Naive thymus-derived CD8-positive, alpha-beta T cell (primary cell): ENCODE results near the gene CFAP52. TPM values are rescaled to one million over a fixed set of nuclear protein-coding genes. Genes with fewer than 3 reads are reported as not detected.
A peak's percentile ranks its signal among the peaks of the same experiment; 100 is the strongest.

Experiments used
- ATAC-seq, 2 donors: fragments of 150-1000 bp; cut with Tn5 transposase in 1 of 2; sonication (Bioruptor Pico), chemical (Tn5 transposase) in 1 of 2; 1 replicate in 1 of 2; 2 replicates in 1 of 2; pipeline ENCODE4 v1.10.0; 2021; ENCODE audit warnings: mild to moderate bottlenecking in 2 of 2, moderate library complexity in 2 of 2
- POLR2A ChIA-PET: fragments of 350-600 bp; sonication (Branson Sonifier 250); formaldehyde crosslinking; loops from one replicate; lab custom pipeline; 2021; ENCODE audit warnings: antibody characterized with exemption; lab: Charles Lee
- DNase-seq, 10 donors: peaks; one replicate each; pipeline versions ENCODE4 v3.0.0 to v3.0.0-alpha.2; 2020 to 2022
- H3K27ac Mint-ChIP-seq, 10 donors: one replicate each; pipeline ENCODE4 v1.8.0; 2020 to 2022; ENCODE audit warnings: mild to moderate bottlenecking in 10 of 10, mixed read lengths in 10 of 10, moderate library complexity in 4 of 10, inconsistent platforms in 1 of 10
- H3K27me3 Mint-ChIP-seq, 5 donors: one replicate each; pipeline ENCODE4 v1.8.0; 2021 to 2022; ENCODE audit warnings: mixed read lengths in 5 of 5
- H3K36me3 Mint-ChIP-seq, 3 donors: one replicate each; pipeline ENCODE4 v1.8.0; 2020 to 2022; ENCODE audit warnings: mixed read lengths in 3 of 3, mild to moderate bottlenecking in 2 of 3, inconsistent platforms in 1 of 3
- H3K4me1 Mint-ChIP-seq, 4 donors: one replicate each; pipeline ENCODE4 v1.8.0; 2021 to 2022; ENCODE audit warnings: mixed read lengths in 4 of 4
- H3K4me3 Mint-ChIP-seq, 10 donors: one replicate each; pipeline ENCODE4 v1.8.0; 2020 to 2022; ENCODE audit warnings: mild to moderate bottlenecking in 10 of 10, mixed read lengths in 10 of 10, moderate library complexity in 6 of 10, inconsistent platforms in 1 of 10
- H3K9me3 Mint-ChIP-seq, 9 donors: one replicate each; pipeline ENCODE4 v1.8.0; 2020 to 2022; ENCODE audit warnings: mixed read lengths in 9 of 9, mild to moderate bottlenecking in 3 of 9, inconsistent platforms in 1 of 9, moderate library complexity in 1 of 9
- polyA plus RNA-seq, 3 donors: library from polyadenylated mRNA; unstranded; fragments of 300-500 nt; fragmentation: Illumina TruSeq; gene quantifications; one replicate each; pipeline ENCODE4 v1.2.3, GENCODE V29; 2021
- total RNA-seq, 8 experiments: library from RNA in 2 of 8; stranded (reverse) in 2 of 8; gene quantifications; one replicate each; pipeline ENCODE4 v1.2.3 and lab custom pipeline; 2021 to 2026

CFAP52 gene, protein sequence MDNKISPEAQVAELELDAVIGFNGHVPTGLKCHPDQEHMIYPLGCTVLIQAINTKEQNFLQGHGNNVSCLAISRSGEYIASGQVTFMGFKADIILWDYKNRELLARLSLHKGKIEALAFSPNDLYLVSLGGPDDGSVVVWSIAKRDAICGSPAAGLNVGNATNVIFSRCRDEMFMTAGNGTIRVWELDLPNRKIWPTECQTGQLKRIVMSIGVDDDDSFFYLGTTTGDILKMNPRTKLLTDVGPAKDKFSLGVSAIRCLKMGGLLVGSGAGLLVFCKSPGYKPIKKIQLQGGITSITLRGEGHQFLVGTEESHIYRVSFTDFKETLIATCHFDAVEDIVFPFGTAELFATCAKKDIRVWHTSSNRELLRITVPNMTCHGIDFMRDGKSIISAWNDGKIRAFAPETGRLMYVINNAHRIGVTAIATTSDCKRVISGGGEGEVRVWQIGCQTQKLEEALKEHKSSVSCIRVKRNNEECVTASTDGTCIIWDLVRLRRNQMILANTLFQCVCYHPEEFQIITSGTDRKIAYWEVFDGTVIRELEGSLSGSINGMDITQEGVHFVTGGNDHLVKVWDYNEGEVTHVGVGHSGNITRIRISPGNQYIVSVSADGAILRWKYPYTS
- total RNA-seq (not detected), polyA plus RNA-seq (not detected), total RNA-seq (lab: John Stamatoyannopoulos, UW) (0 to 0.09 (median 0) reads per million in 6 experiments)

DNA sequence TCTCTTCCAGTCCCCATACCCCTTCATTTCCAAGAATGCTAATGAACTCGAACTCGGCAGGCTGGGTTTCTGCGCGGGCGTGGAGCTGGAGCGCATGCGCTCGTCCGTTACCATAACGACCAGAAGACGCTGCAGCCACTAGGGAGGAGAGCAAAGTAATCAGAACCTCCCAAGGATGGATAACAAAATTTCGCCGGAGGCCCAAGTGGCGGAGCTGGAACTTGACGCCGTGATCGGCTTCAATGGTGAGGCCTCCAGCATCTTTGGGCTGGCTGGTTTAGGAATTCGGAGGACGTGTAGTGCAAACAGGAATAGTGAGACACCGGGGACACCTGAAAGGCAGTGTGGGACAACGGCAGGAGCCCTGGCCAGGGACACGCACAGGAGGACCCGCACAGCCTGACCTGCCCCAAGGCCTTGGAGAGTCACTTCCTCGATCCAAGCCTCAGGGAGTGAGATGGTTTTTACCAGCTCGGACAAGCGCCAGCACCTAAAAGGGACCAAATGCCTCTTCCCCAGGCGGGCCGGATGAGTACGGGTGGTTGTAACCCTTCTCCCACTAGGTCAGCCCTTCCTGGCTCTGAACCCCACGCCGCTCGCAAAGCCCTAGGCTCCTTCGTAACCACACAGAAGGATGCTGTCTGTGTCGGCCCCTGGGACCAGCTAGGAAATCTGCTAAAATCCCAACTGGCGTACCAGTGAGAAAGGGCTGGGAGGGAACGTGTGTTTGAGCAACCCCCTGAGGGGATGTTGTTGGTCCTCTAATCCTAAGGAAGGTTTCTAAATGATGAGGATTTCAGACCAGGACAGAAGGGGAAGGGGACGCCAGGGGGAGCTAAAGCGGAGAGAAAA, at the start of gene CFAP52:
Gene CFAP52, plus strand, starts transcription at position 122 of the 852 bp plus-strand sequence. Its CDS starts 54 bp downstream, at position 176.
- no peaks in the 10 kb centered on the region for H3K9me3 Mint-ChIP-seq
- peaks cover 21 to 35% (median 28%) of the 10 kb centered on the region in 4 donors for H3K4me1 Mint-ChIP-seq
- H3K36me3 Mint-ChIP-seq: no peaks in the 10 kb centered on the region
- peak within 1 kb of the TSS; percentile 94 to 100 (median 99) for H3K4me3 Mint-ChIP-seq
- ATAC-seq (peak; percentile 72 to 78), DNase-seq (peak; percentile 57 to 84 (median 72))
- no peaks in the 10 kb centered on the region for H3K27me3 Mint-ChIP-seq
- H3K27ac Mint-ChIP-seq: peak within 1 kb of the TSS; percentile 87 to 99 (median 92)
- POLR2A ChIA-PET: interaction anchor here (1.2 kb wide), 1 partner anchor 16 kb away, joined by 4 read pairs; no protein-coding TSS in a partner anchor

DNA sequence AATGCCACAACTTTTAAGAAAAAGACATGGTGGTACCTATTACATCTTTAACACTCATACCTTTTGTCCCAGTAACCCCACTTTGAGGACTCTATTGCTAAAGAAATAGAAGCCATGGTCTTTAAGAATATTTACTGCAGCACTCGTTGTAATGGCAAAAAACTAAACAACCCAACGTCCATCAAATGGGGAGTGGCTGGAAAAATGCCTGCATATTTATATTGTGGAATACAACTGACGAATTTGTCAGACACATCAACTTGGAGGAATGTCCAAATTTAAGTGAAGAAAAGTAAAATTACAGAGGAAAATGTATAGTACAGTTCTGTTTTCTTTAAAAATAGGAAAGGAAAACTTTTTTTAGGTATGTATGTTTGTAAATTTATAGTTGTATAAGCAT, 48.7 kb upstream of the CFAP52 start:
- ATAC-seq: no peak
- H3K4me1 Mint-ChIP-seq: no peaks in the 10 kb centered on the region
- peaks cover 0 to 9% (median 4%) of the 10 kb centered on the region in 3 donors for H3K36me3 Mint-ChIP-seq

DNA sequence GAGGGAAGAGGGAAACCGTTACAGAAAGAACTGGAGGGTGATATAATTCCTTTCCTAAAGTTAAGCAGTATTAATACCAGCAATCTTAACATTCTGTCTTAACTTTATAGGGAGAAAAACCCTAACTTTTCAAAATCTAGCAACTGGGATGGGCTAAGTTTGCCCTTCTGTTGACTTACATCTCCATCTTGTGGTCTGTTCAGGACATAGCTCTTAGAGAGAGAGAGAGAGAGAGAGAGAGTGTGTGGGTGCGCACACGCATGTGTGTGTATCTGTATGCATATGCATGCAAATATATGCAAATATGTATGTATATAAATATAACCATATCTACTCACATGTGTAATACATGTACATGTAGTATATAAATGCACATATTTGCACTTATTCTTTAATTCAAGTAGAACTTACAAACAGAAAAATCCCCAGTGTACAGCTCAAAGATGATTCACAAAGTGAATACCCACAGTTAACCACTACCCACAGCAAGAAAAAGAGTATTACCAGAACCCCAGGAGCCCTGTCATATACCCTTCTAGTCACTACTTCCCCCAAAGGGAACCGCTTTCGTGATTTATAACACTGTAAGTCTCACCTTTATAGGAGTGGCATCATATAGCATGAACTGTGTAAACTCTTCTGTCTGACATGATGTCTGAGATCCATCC, 47.3 kb upstream of the CFAP52 start:
- ATAC-seq (no peak), DNase-seq (no peak)
- POLR2A ChIA-PET: no interaction called here
- Mint-ChIP-seq H3K27ac (peak overlapping the region in 2 of 10 donors; percentile 9 to 26), H3K9me3 (no peaks in the 10 kb centered on the region), H3K36me3 (peaks cover 0 to 12% (median 4%) of the 10 kb centered on the region in 3 donors), H3K27me3 (no peaks in the 10 kb centered on the region), H3K4me1 (no peaks in the 10 kb centered on the region), H3K4me3 (no peak overlapping the region)

More for the DNA sequence above, 48.7 kb upstream of the CFAP52 start:
- Mint-ChIP-seq H3K9me3 (no peaks in the 10 kb centered on the region), H3K27me3 (no peaks in the 10 kb centered on the region), H3K4me3 (no peak overlapping the region), H3K27ac (no peak overlapping the region)
- POLR2A ChIA-PET: no interaction called here
- DNase-seq: no peak

DNA sequence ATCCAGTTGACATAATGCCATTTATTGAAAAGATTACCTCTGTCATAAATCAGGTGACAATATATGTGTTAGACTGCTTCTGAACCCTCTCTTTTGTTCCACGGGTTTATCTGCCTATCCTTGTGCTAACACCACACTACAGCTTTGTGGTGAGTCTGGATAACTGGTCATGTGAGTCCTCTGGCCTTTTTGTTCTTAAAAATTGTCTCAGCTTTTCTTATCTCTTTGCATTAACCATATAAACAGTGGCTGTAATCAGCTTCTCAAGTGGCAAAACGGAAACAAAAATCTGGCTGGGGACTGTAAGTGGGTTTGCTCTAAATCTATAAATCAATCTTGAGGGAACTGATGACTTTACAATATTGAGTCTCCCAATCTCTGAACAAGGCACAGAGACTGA, 45.4 kb upstream of the CFAP52 start:
- no peaks in the 10 kb centered on the region for H3K4me1 Mint-ChIP-seq
- no peak for DNase-seq
- no peak for ATAC-seq
- POLR2A ChIA-PET: no interaction called here
- H3K9me3 Mint-ChIP-seq: no peaks in the 10 kb centered on the region
- no peaks in the 10 kb centered on the region for H3K27me3 Mint-ChIP-seq
- no peak overlapping the region for H3K4me3 Mint-ChIP-seq
- peaks cover 0 to 20% (median 0%) of the 10 kb centered on the region in 3 donors for H3K36me3 Mint-ChIP-seq
- H3K27ac Mint-ChIP-seq: peak overlapping the region in 1 of 10 donors; percentile 45

DNA sequence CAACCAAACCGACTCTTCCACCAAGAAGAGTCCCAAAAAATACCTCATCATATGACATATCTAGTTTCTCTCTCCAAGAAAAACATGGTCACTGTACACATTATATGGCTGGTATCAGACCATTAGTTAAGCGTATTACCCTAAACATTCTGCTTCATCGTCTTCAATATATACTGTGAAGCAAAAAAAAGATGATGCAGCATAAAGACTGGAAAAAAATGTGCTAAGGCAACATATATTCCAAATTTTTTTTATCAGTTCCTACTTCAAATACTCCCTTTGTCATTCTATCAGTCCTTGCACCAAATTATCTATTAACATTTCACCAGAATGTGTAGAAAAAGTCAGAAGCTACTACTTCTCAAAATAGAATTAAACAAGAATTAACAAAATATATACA, 43.7 kb upstream of the CFAP52 start:
- H3K36me3 Mint-ChIP-seq: peaks cover 0 to 17% (median 0%) of the 10 kb centered on the region in 3 donors
- H3K9me3 Mint-ChIP-seq: no peaks in the 10 kb centered on the region
- no peak overlapping the region for H3K4me3 Mint-ChIP-seq
- DNase-seq (no peak), ATAC-seq (no peak)
- H3K27ac Mint-ChIP-seq: no peak overlapping the region
- no peaks in the 10 kb centered on the region for H3K4me1 Mint-ChIP-seq
- H3K27me3 Mint-ChIP-seq: no peaks in the 10 kb centered on the region
- POLR2A ChIA-PET: no interaction called here

DNA sequence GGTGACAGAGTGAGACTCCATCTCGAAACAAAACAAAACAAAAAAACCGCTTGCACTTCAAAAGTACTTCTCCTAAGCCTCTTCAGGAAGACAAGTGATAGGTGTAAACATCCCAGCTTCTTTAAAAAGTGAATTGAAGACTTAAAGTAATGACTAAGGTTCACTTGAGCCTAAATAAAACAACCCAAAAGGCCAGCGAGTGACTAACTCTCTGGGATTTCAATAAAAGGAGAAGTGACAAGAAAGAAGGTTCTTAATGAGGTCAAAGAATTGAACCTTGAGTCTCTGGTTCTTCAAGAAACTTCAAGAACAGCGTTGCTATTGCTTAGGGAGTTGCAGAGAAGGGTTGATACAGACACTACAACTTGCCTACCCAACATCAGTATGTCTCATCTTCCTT, 43.0 kb upstream of the CFAP52 start:
- ATAC-seq (no peak), DNase-seq (no peak)
- POLR2A ChIA-PET: no interaction called here
- H3K27ac Mint-ChIP-seq: no peak overlapping the region
- H3K4me3 Mint-ChIP-seq: no peak overlapping the region
- H3K4me1 Mint-ChIP-seq: no peaks in the 10 kb centered on the region
- no peaks in the 10 kb centered on the region for H3K9me3 Mint-ChIP-seq
- no peaks in the 10 kb centered on the region for H3K27me3 Mint-ChIP-seq
- H3K36me3 Mint-ChIP-seq: peaks cover 0 to 17% (median 0%) of the 10 kb centered on the region in 3 donors

DNA sequence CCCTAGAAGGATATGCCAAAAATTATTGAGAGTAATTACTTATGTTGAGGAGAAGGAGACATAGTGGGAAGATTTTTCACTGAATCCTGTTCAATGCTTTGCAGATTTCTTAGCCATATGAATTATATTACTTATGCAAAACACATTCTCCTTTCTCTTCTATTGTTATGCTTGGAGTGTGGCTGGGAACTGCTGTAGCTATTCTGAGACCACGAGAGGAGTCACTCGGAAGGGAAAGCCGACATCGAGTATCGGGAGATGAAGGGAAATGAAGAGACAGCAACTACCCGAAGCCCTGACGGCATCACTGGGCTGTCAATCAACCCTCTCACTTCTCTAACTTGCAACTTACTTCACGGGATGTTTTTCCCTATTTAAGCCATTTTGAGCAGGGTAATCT, 40.4 kb upstream of the CFAP52 start:
- peaks cover 0 to 6% (median 2%) of the 10 kb centered on the region in 4 donors for H3K4me1 Mint-ChIP-seq
- peaks cover 10 to 33% (median 12%) of the 10 kb centered on the region in 3 donors for H3K36me3 Mint-ChIP-seq
- POLR2A ChIA-PET: no interaction called here
- H3K27ac Mint-ChIP-seq: peak overlapping the region in 1 of 10 donors; percentile 10
- ATAC-seq (no peak), DNase-seq (no peak)
- H3K9me3 Mint-ChIP-seq: no peaks in the 10 kb centered on the region
- H3K27me3 Mint-ChIP-seq: no peaks in the 10 kb centered on the region
- no peak overlapping the region for H3K4me3 Mint-ChIP-seq

DNA sequence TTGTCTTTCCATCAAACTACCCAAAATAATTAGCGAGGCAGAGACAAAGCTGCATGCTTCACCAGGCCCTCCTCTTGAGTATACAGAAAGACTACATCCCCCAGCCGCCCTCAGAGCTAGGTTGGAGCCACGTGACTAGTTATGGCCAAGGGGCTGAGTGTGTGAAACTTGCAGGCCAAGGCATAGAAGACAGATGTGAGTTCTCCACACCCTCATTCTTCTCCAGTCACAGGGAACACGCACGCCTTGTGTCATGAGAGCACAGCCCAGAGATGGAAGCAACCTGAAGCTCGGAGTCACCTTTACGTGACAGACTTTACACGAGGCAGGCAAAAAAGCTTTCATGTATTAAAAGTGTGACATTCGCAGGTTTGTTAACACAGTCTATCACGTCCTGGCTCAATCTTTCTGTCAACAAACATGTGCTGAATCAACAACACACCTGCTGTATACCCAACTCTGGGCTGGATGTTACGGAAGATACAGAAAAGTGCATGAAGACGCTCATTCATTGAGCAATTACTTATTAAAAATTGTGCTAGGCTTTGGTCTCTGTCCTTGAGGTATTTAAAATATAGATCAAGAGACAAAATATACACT, 39.2 kb upstream of the CFAP52 start:
- H3K36me3 Mint-ChIP-seq: peaks cover 12 to 33% (median 15%) of the 10 kb centered on the region in 3 donors
- no peak overlapping the region for H3K27ac Mint-ChIP-seq
- H3K4me1 Mint-ChIP-seq: peaks cover 0 to 6% (median 2%) of the 10 kb centered on the region in 4 donors
- ATAC-seq (no peak), DNase-seq (no peak)
- H3K9me3 Mint-ChIP-seq: no peaks in the 10 kb centered on the region
- no peak overlapping the region for H3K4me3 Mint-ChIP-seq
- H3K27me3 Mint-ChIP-seq: no peaks in the 10 kb centered on the region
- POLR2A ChIA-PET: no interaction called here

DNA sequence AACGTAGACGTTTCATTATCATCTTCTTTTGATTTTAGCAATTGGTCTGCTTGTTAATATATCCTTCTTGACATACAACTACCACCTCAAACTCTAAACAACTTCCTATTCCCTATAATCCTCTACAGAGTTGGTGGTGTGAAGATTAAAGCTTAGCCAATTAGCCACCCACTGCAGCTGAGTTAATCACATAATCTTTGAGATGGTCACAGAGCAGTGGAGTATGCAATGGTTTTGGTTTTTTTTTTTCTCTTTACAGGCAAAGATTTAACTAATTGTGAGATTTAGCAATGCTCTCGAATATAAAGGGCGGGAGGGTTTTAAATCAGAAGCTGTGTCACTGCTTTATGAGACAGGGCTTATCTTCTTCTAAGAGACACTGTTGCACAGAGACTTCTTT, 37.8 kb upstream of the CFAP52 start:
- Mint-ChIP-seq H3K4me1 (peaks cover 0 to 6% (median 2%) of the 10 kb centered on the region in 4 donors), H3K27ac (no peak overlapping the region), H3K27me3 (no peaks in the 10 kb centered on the region), H3K4me3 (no peak overlapping the region), H3K9me3 (no peaks in the 10 kb centered on the region), H3K36me3 (peaks cover 12 to 34% (median 17%) of the 10 kb centered on the region in 3 donors)
- no peak for DNase-seq
- POLR2A ChIA-PET: no interaction called here
- ATAC-seq: no peak

DNA sequence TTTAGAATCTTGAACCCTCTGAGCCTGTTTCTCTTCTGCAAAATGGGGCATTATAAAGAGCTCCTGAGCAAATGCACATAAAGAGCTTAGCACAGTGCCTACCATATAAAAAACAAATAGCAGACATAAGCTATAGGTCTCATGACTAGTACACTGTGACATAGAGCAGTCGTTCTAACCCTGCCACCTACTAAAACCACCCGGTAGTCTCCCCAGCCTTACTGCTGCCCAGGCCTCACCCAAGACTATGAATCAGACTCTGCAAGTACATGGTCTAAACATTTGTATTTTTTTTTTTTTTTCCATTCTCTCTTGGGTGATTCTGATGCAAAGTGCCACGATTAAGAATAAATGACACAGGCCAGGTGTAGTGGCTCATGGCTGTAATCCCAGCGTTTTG, 34.7 kb upstream of the CFAP52 start:
- Mint-ChIP-seq H3K9me3 (no peaks in the 10 kb centered on the region), H3K27me3 (no peaks in the 10 kb centered on the region), H3K36me3 (peaks cover 12 to 36% (median 22%) of the 10 kb centered on the region in 3 donors), H3K27ac (no peak overlapping the region), H3K4me1 (peaks cover 0 to 6% (median 4%) of the 10 kb centered on the region in 4 donors), H3K4me3 (no peak overlapping the region)
- DNase-seq (no peak), ATAC-seq (no peak)
- POLR2A ChIA-PET: no interaction called here

DNA sequence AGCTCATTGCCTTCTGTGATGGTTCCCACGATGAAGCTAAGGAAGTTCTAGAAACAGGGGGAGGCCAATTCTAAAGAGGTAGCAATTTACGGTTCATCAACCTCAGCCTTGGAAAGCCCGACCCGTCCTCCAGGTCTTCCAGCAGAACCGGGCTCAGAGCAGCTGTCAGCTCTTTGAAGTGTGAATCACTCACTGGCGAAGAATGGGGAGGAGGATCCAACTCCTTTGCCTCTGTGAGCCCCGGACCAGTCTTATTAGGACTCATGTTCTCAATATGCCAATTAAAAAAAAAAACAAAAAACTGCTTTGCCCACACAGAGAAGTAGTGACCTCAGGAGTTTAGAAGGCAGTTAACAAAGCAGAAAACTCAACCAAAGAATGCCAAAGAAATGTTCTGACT, 32.2 kb upstream of the CFAP52 start:
- H3K36me3 Mint-ChIP-seq: peaks cover 12 to 33% (median 22%) of the 10 kb centered on the region in 3 donors
- no peaks in the 10 kb centered on the region for H3K9me3 Mint-ChIP-seq
- ATAC-seq: no peak

DNA sequence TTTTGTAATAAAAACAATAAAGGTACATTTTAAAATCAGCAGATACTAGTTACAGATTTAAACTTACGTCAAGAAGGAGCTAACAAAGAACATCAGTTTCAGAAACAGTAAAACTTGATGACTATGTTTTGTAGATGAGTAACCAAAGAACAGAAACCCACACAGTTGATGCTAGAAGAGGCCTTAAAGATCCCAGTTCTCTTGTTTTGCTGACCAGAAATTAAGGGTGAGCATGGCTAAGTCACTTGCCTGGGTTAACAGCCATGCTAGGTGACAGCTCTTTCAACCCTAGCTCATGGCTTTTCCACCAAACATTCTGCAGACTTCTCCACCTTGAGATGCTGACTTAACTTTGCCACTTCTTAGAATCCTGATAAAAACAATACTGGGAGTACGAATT, 27.2 kb upstream of the CFAP52 start:
- Mint-ChIP-seq H3K27ac (no peak overlapping the region), H3K36me3 (peaks cover 0 to 43% (median 15%) of the 10 kb centered on the region in 3 donors), H3K27me3 (no peaks in the 10 kb centered on the region), H3K4me3 (no peak overlapping the region), H3K4me1 (peaks cover 0 to 4% (median 0%) of the 10 kb centered on the region in 4 donors), H3K9me3 (no peaks in the 10 kb centered on the region)
- POLR2A ChIA-PET: no interaction called here
- ATAC-seq (no peak), DNase-seq (no peak)

More for the DNA sequence above, 32.2 kb upstream of the CFAP52 start:
- POLR2A ChIA-PET: no interaction called here
- no peak overlapping the region for H3K27ac Mint-ChIP-seq
- DNase-seq: no peak
- no peak overlapping the region for H3K4me3 Mint-ChIP-seq
- peaks cover 0 to 4% (median 2%) of the 10 kb centered on the region in 4 donors for H3K4me1 Mint-ChIP-seq
- H3K27me3 Mint-ChIP-seq: no peaks in the 10 kb centered on the region
